GM12878 (cell line): ENCODE data around the gene MRPS16.

Experiments
- BHLHE40 ChIP-seq, 2 experiments: fragments of 450-650 bp in 1 of 2; IDR thresholded peaks; 2 replicates each; pipeline ENCODE4 v1.6.1; 2011 to 2017; ENCODE audit warnings: low read depth in 2 of 2, borderline replicate concordance in 1 of 2, improper control_type of control experiment in 1 of 2, low read length in 1 of 2, mild to moderate bottlenecking in 1 of 2
- CREB1 ChIP-seq: IDR thresholded peaks from 2 replicates; pipeline ENCODE4 v1.6.1; 2012; ENCODE audit warnings: low read depth, mild to moderate bottlenecking, inconsistent platforms
- MXI1 ChIP-seq: fragments of 150-350 bp; IDR thresholded peaks from 2 replicates; pipeline ENCODE4 v1.6.1; 2011; ENCODE audit warnings: low read depth, mild to moderate bottlenecking, inconsistent platforms, low read length, improper control_type of control experiment
- PAX5 ChIP-seq: IDR thresholded peaks from 2 replicates; pipeline ENCODE4 v1.6.1; 2011; ENCODE audit warnings: low read depth, low read length, borderline replicate concordance
- SMAD1 ChIP-seq: fragments of 450-650 bp; IDR thresholded peaks from 2 replicates; pipeline ENCODE4 v1.6.1; 2018; ENCODE audit warnings: mild to moderate bottlenecking, low read depth; ENCODE audit not compliant: partially characterized antibody
- SRF ChIP-seq, 2 experiments: IDR thresholded peaks; 2 replicates each; pipeline ENCODE4 v1.6.1; 2011; ENCODE audit warnings: low read depth in 2 of 2, low read length in 2 of 2, mild to moderate bottlenecking in 1 of 2, moderate library complexity in 1 of 2
- TCF12 ChIP-seq: IDR thresholded peaks from 2 replicates; pipeline ENCODE4 v1.6.1; 2011; ENCODE audit warnings: low read depth, mild to moderate bottlenecking, low read length
- ZNF274 ChIP-seq: IDR thresholded peaks from one replicate; pipeline ENCODE4 v1.8.0; 2011; ENCODE audit not compliant: insufficient read length, insufficient read depth
- TF ChIP-seq, protein P1 (sequence below): fragments of 450-650 bp; IDR thresholded peaks from 2 replicates; pipeline ENCODE4 v1.6.1; 2018; ENCODE audit warnings: borderline replicate concordance, mild to moderate bottlenecking; ENCODE audit not compliant: partially characterized antibody
- TF ChIP-seq, protein P2 (sequence below), 3 experiments: IDR thresholded peaks in 2 of 3; conservative IDR thresholded peaks in 1 of 3; 2 replicates each; pipeline ENCODE4 v1.5.1; 2011; ENCODE audit warnings: low read depth in 3 of 3, low read length in 3 of 3, mild to moderate bottlenecking in 3 of 3, control low read depth in 2 of 3, moderate library complexity in 2 of 3, inconsistent platforms in 1 of 3, mixed read lengths in 1 of 3; ENCODE audit not compliant: control insufficient read depth in 2 of 3, insufficient read depth in 1 of 3; ENCODE audit errors: extremely low read depth in 1 of 3
- TF ChIP-seq, protein P3 (sequence below): fragments of 450-650 bp; IDR thresholded peaks from 2 replicates; pipeline ENCODE4 v1.6.1; 2017; ENCODE audit warnings: mild to moderate bottlenecking, low read depth, inconsistent platforms; ENCODE audit not compliant: poor library complexity, severe bottlenecking
- TF ChIP-seq, protein P4 (sequence below): IDR thresholded peaks from 2 replicates; pipeline ENCODE4 v1.6.1; 2012; ENCODE audit warnings: low read depth, low read length, improper control_type of control experiment

DNA sequence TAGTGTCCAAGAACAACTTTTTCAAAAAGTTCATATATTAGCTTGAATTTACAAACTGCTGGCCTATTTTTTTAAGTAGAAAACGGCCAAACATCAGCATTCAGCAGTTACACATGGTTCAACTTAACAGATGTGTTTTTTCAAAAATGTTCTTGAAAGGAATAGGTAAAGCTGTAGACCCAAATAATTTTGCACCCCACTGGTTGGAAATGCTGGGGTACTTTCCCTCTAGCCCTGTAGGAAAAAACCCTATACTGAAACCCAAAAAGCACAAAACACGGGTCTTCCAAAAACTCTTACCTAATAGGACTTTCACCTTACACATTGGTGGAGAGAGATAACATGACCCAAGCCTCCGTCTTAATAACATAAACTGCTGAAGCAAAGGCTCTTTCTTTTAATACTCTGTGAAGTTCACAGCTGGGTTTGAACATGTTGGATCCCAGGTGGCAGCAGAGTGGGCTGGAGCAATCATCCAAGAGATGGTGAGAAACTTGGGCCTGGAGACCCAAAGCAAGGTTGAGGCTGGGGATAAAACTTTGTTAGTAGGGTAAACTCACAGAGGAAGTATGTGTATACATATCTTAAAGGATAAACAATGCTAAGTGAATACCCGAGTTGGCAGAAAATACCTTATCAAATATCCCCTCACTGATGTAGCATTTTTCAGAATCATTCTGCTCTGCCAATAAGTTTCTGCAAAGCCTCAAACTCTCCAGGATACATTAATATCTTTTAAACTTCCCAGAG, 4.8 kb downstream of the MRPS16 start:
- TF ChIP-seq ZNF274 (no peak), BHLHE40 (IDR thresholded peaks at IDR 0.05; ENCODE audit: borderline replicate concordance in 1 of 2, low read depth in 2 of 2, low read length in 1 of 2) (no peak), PAX5 (no peak), CREB1 (no peak), TCF12 (no peak), SMAD1 (no peak), SRF (IDR thresholded peaks at IDR 0.05; ENCODE audit: low read depth in 2 of 2, low read length in 2 of 2) (no peak), MXI1 (no peak)
- TF ChIP-seq, protein P1, sequence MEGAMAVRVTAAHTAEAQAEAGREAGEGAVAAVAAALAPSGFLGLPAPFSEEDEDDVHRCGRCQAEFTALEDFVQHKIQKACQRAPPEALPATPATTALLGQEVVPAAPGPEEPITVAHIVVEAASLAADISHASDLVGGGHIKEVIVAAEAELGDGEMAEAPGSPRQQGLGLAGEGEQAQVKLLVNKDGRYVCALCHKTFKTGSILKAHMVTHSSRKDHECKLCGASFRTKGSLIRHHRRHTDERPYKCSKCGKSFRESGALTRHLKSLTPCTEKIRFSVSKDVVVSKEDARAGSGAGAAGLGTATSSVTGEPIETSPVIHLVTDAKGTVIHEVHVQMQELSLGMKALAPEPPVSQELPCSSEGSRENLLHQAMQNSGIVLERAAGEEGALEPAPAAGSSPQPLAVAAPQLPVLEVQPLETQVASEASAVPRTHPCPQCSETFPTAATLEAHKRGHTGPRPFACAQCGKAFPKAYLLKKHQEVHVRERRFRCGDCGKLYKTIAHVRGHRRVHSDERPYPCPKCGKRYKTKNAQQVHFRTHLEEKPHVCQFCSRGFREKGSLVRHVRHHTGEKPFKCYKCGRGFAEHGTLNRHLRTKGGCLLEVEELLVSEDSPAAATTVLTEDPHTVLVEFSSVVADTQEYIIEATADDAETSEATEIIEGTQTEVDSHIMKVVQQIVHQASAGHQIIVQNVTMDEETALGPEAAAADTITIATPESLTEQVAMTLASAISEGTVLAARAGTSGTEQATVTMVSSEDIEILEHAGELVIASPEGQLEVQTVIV, result no peak
- TF ChIP-seq, protein P2, sequence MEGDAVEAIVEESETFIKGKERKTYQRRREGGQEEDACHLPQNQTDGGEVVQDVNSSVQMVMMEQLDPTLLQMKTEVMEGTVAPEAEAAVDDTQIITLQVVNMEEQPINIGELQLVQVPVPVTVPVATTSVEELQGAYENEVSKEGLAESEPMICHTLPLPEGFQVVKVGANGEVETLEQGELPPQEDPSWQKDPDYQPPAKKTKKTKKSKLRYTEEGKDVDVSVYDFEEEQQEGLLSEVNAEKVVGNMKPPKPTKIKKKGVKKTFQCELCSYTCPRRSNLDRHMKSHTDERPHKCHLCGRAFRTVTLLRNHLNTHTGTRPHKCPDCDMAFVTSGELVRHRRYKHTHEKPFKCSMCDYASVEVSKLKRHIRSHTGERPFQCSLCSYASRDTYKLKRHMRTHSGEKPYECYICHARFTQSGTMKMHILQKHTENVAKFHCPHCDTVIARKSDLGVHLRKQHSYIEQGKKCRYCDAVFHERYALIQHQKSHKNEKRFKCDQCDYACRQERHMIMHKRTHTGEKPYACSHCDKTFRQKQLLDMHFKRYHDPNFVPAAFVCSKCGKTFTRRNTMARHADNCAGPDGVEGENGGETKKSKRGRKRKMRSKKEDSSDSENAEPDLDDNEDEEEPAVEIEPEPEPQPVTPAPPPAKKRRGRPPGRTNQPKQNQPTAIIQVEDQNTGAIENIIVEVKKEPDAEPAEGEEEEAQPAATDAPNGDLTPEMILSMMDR (IDR thresholded peaks at IDR 0.05 in 2 of 3, conservative IDR thresholded peaks at IDR 0.05 in 1 of 3; ENCODE audit: control insufficient read depth in 2 of 3, extremely low read depth in 1 of 3, insufficient read depth in 1 of 3, low read depth in 3 of 3, low read length in 3 of 3), result no peak
- TF ChIP-seq, protein P3, sequence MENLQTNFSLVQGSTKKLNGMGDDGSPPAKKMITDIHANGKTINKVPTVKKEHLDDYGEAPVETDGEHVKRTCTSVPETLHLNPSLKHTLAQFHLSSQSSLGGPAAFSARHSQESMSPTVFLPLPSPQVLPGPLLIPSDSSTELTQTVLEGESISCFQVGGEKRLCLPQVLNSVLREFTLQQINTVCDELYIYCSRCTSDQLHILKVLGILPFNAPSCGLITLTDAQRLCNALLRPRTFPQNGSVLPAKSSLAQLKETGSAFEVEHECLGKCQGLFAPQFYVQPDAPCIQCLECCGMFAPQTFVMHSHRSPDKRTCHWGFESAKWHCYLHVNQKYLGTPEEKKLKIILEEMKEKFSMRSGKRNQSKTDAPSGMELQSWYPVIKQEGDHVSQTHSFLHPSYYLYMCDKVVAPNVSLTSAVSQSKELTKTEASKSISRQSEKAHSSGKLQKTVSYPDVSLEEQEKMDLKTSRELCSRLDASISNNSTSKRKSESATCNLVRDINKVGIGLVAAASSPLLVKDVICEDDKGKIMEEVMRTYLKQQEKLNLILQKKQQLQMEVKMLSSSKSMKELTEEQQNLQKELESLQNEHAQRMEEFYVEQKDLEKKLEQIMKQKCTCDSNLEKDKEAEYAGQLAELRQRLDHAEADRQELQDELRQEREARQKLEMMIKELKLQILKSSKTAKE, result no peak
- TF ChIP-seq, protein P4, sequence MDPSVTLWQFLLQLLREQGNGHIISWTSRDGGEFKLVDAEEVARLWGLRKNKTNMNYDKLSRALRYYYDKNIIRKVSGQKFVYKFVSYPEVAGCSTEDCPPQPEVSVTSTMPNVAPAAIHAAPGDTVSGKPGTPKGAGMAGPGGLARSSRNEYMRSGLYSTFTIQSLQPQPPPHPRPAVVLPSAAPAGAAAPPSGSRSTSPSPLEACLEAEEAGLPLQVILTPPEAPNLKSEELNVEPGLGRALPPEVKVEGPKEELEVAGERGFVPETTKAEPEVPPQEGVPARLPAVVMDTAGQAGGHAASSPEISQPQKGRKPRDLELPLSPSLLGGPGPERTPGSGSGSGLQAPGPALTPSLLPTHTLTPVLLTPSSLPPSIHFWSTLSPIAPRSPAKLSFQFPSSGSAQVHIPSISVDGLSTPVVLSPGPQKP, result no peak
